Suprapubic skin (tissue), 4 donors: Measurements from ENCODE around the gene C2CD4A. TPM values are rescaled to one million over a fixed set of nuclear protein-coding genes. Genes with fewer than 3 reads are reported as not detected.
"Not testable (repeated sequence)": the region's sequence is repeated elsewhere in the genome, so short reads cannot be mapped to it uniquely, and the experiment has no call there.

Experiments used
- DNase-seq, 2 donors: peaks; one replicate each; pipeline ENCODE4 v3.0.0-alpha.2; 2019; ENCODE audit warnings: low spot score in 2 of 2
- H3K27ac ChIP-seq: fragments of 200-600 bp; sonication (generic); one replicate; pipeline ENCODE4 v1.5.1; 2019
- H3K27me3 ChIP-seq: fragments of 200-600 bp; sonication (generic); one replicate; pipeline ENCODE4 v1.5.1; 2019
- H3K36me3 ChIP-seq: fragments of 200-600 bp; sonication (generic); one replicate; pipeline ENCODE4 v1.5.1; 2019
- H3K4me1 ChIP-seq: fragments of 200-600 bp; sonication (generic); one replicate; pipeline ENCODE4 v1.5.1; 2019
- H3K4me3 ChIP-seq: fragments of 200-600 bp; sonication (generic); one replicate; pipeline ENCODE4 v1.5.1; 2019; ENCODE audit warnings: mild to moderate bottlenecking
- H3K9me3 ChIP-seq: fragments of 200-600 bp; sonication (generic); one replicate; pipeline ENCODE4 v1.5.1; 2019
- EP300 ChIP-seq: sonication (generic); formaldehyde crosslinking; IDR thresholded peaks from one replicate; pipeline ENCODE4 v1.6.1; 2017; ENCODE audit warnings: antibody characterized with exemption
- POLR2A ChIP-seq, 2 donors: fragments of 450-650 bp; IDR thresholded peaks; one replicate each; pipeline ENCODE4 v1.6.1; 2017; ENCODE audit warnings: antibody characterized with exemption in 2 of 2, mild to moderate bottlenecking in 2 of 2, moderate library complexity in 2 of 2
- POLR2AphosphoS5 ChIP-seq, 3 donors: sonication (generic); formaldehyde crosslinking; IDR thresholded peaks; one replicate each; pipeline ENCODE4 v1.6.1; 2017; ENCODE audit warnings: antibody characterized with exemption in 3 of 3
- WGBS: methylation state at CpG from one replicate; pipeline ENCODE4 v1.1.5; 2018; 5-methylcytosine and 5-hydroxymethylcytosine counted together
- total RNA-seq, 4 donors: library from RNA; depleted of rRNA; stranded (reverse); fragments of >200 nt; gene quantifications; one replicate each; pipeline ENCODE4 v1.1.0, GENCODE V29; 2016
- TF ChIP-seq, protein P1 (sequence below), 2 donors: fragments of 200-600 bp in 1 of 2; fragments of 450-650 bp in 1 of 2; sonication (generic) in 1 of 2; IDR thresholded peaks; one replicate each; pipeline ENCODE4 v1.5.1; 2016 to 2019; ENCODE audit warnings: antibody characterized with exemption in 2 of 2, mild to moderate bottlenecking in 1 of 2, moderate library complexity in 1 of 2

Gene C2CD4A
- total RNA-seq, 4 donors from 2014 or later, result 0.45 to 0.62 TPM; not detected in 2

DNA sequence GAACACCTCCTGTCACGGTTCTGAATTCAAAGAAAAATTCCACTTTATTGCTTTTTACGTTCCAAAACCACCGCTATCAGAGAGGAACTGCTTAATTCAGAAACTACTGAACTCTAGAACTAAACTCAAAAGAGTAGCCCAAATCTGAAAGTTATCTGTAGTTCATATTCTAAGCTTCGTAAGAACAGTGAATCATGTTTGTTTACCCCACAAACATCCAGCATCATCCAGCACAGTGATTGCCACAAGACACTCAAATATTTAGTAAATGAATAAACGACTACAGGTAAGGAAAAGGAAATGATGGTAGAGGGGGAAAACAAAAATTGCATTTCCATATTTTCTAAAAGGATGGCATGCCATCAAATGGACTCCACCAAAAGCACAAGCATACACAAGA lies 38.9 kb upstream of the C2CD4A start:
- H3K27ac ChIP-seq, result no peak overlapping the region
- DNase-seq, result no peak
- no peaks in the 10 kb centered on the region for H3K27me3 ChIP-seq
- H3K4me1 ChIP-seq, result no peaks in the 10 kb centered on the region
- WGBS, result 92% methylated on average over 5 of the region's 5 CpGs
- H3K4me3 ChIP-seq, result no peak overlapping the region
- peaks cover 12% of the 10 kb centered on the region for H3K36me3 ChIP-seq
- no peaks in the 10 kb centered on the region for H3K9me3 ChIP-seq
- TF ChIP-seq POLR2A (IDR thresholded peaks at IDR 0.05) (no peak), POLR2AphosphoS5 (IDR thresholded peaks at IDR 0.05) (no peak)

DNA sequence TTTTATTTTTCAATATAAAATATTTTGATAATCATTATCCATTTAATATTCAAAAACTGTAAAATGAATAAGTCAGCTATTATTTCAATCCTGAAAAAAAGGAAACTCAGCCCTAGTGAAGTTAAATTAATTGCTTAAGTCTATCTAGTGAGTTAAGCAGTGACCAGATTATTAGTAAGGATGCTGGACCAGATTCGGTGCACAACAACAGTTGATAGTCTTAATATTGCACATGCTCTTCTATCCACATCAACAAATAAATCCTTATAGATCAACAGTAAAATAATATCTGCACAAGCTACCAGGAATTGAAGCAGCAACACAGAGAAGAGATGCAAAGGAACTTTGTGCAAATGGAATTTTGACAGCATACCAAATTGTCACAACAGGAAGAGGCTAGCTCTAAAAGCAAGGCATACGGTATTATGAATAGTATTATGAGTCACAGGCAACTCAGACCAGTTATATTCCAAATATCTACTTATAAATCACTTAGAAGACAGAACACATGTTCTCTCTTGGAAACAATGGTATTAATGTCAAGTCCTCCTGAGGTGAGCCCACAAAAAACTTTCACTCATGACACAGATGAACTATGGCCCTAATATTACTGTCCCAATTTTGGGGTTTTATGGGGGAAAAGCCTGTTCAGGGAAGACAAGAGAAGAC lies 31.4 kb upstream of the C2CD4A start:
- H3K9me3 ChIP-seq, result no peaks in the 10 kb centered on the region
- WGBS, result 41% methylated on average over 2 of the region's 2 CpGs
- TF ChIP-seq EP300 (no peak), POLR2AphosphoS5 (IDR thresholded peaks at IDR 0.05) (no peak), POLR2A (IDR thresholded peaks at IDR 0.05) (no peak)
- TF ChIP-seq, protein P1, sequence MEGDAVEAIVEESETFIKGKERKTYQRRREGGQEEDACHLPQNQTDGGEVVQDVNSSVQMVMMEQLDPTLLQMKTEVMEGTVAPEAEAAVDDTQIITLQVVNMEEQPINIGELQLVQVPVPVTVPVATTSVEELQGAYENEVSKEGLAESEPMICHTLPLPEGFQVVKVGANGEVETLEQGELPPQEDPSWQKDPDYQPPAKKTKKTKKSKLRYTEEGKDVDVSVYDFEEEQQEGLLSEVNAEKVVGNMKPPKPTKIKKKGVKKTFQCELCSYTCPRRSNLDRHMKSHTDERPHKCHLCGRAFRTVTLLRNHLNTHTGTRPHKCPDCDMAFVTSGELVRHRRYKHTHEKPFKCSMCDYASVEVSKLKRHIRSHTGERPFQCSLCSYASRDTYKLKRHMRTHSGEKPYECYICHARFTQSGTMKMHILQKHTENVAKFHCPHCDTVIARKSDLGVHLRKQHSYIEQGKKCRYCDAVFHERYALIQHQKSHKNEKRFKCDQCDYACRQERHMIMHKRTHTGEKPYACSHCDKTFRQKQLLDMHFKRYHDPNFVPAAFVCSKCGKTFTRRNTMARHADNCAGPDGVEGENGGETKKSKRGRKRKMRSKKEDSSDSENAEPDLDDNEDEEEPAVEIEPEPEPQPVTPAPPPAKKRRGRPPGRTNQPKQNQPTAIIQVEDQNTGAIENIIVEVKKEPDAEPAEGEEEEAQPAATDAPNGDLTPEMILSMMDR (IDR thresholded peaks at IDR 0.05), result no peak
- H3K4me3 ChIP-seq, result no peak overlapping the region
- peaks cover 17% of the 10 kb centered on the region for H3K36me3 ChIP-seq
- no peaks in the 10 kb centered on the region for H3K4me1 ChIP-seq
- no peak overlapping the region for H3K27ac ChIP-seq
- H3K27me3 ChIP-seq, result no peaks in the 10 kb centered on the region
- DNase-seq, result no peak

DNA sequence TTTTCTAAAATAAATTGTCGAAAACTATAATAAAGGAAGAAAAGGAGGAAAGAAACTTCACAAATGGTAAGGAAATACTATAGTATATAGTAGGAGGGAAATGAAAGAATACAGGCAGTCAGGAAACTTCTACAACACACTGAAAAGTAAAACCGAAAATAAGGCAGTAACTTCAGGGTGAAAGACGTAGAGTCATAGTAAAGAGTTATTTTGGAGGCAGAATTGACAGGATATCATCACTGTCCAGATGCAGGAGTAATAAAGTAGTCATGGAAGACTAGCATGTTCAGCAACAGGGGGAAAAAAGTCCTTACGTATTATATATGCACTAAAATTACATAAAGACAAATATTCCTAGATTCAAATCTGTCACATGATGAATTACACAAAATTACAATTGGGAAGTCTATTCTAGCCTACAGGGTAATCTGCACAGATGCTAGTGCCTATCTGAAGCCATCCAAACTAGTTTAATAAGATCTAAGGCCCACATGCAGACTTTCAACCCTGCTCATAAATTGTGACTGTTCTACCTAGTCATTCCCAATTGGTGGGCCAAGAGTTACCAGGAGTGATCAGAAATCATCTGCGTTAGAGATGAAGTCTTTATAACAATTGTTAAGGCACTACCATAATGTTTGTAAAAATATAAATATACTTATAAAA lies 20.6 kb upstream of the C2CD4A start:
- H3K36me3 ChIP-seq, result peaks cover 4% of the 10 kb centered on the region
- no peaks in the 10 kb centered on the region for H3K9me3 ChIP-seq
- no peaks in the 10 kb centered on the region for H3K4me1 ChIP-seq
- DNase-seq, result no peak
- no peaks in the 10 kb centered on the region for H3K27me3 ChIP-seq
- TF ChIP-seq EP300 (no peak), POLR2AphosphoS5 (IDR thresholded peaks at IDR 0.05) (no peak), POLR2A (IDR thresholded peaks at IDR 0.05) (no peak)
- TF ChIP-seq, protein P1 (IDR thresholded peaks at IDR 0.05), result no peak
- no peak overlapping the region for H3K4me3 ChIP-seq
- H3K27ac ChIP-seq, result no peak overlapping the region
- WGBS, result 81% methylated on average over 5 of the region's 5 CpGs

DNA sequence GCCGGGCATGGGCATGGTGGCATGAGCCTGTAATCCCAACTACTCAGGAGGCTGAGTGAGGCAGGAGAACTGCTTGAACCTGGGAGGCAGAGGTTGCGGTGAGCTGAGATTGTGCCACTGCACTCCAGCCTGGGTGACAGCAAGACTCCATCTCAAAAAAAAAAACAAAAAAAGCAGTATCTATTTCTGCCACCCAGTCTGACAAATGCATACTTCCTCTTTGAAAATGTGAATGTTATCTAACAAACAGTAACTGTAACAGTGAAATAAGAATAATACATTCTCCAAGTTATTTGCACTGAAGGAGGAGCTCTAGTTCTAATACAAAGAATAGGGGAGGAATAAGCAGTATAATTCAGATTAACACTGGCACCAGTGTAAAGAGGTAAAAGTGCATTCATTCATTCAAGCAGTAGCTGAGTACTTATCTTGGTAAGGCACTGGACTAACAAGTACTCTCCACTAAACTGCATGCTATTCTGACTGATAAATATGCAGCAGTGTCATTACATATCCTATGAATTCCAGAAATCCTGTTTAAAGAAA lies 19.4 kb upstream of the C2CD4A start:
- Histone ChIP-seq H3K9me3 (no peaks in the 10 kb centered on the region), H3K36me3 (no peaks in the 10 kb centered on the region), H3K4me1 (no peaks in the 10 kb centered on the region), H3K4me3 (no peak overlapping the region), H3K27me3 (no peaks in the 10 kb centered on the region), H3K27ac (no peak overlapping the region)
- no peak for TF ChIP-seq POLR2A (IDR thresholded peaks at IDR 0.05)
- no peak for TF ChIP-seq EP300
- no peak for TF ChIP-seq POLR2AphosphoS5 (IDR thresholded peaks at IDR 0.05)
- TF ChIP-seq, protein P1 (IDR thresholded peaks at IDR 0.05), result no peak
- DNase-seq, result no peak
- WGBS, result 93% methylated on average over 2 of the region's 2 CpGs

DNA sequence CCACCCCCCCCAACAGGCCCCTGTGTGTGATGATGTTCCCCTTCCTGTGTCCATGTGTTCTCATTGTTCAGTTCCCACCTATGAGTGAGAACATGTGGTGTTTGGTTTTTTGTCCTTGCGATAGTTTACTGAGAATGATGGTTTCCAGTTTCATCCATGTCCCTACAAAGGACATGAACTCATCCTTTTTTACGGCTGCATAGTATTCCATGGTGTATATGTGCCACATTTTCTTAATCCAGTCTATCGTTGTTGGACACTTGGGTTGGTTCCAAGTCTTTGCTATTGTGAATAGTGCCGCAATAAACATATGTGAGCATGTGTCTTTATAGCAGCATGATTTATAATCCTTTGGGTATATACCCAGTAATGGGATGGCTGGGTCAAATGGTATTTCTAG lies 18.5 kb upstream of the C2CD4A start:
- not testable (repeated sequence) for H3K4me3 ChIP-seq, DNase-seq

DNA sequence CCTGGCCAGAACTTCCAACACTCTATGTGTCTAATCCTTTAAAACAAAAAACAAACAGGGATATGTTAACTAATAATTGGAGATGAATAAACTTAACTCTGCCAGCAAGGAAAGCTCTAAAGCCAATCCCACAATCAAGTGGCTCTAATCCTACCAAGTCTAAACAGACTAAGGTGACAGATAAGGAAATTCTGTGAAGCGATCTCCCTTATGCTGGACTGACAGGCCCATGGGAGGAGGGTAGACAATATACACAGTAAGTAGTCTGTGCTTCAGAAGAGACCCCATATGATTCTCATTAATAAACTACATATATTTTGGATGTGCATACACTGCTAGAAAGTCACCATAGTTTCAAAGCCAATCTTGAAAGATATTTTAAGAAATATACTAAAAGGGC lies 16.7 kb upstream of the C2CD4A start:
- DNase-seq, result no peak
- 88% methylated on average over 1 of the region's 1 CpG for WGBS
- H3K27me3 ChIP-seq, result no peaks in the 10 kb centered on the region
- no peaks in the 10 kb centered on the region for H3K9me3 ChIP-seq
- TF ChIP-seq EP300, result no peak
- TF ChIP-seq, protein P1 (IDR thresholded peaks at IDR 0.05), result no peak
- no peaks in the 10 kb centered on the region for H3K36me3 ChIP-seq
- H3K27ac ChIP-seq, result no peak overlapping the region
- H3K4me3 ChIP-seq, result no peak overlapping the region
- H3K4me1 ChIP-seq, result no peaks in the 10 kb centered on the region

More for the DNA sequence above, 18.5 kb upstream of the C2CD4A start:
- 89% methylated on average over 4 of the region's 4 CpGs for WGBS
- not testable (repeated sequence) for H3K27ac ChIP-seq, H3K9me3 ChIP-seq, H3K27me3 ChIP-seq, H3K4me1 ChIP-seq, H3K36me3 ChIP-seq
